Endothelial cell of umbilical vein (primary cell): ENCODE results near the gene DMAP1. TPM values are rescaled to one million over a fixed set of nuclear protein-coding genes. Genes with fewer than 3 reads are reported as not detected.

Experiments used
- BruUV-seq: library from RNA; stranded (reverse); fragments of 400-500 nt; replicated peaks from 2 replicates; lab custom pipeline; 2021; lab: Mats Ljungman, UMichigan
- CTCF ChIA-PET: fragments of 300-600, 350-600 bp; sonication (Branson Sonifier 250); formaldehyde crosslinking; loops from one replicate; lab custom pipeline; 2021; ENCODE audit warnings: antibody characterized with exemption, inconsistent platforms; lab: Charles Lee
- POLR2A ChIA-PET: fragments of 300-600, 350-600 bp; sonication (Branson Sonifier 250); formaldehyde crosslinking; loops from one replicate; lab custom pipeline; 2021; ENCODE audit warnings: antibody characterized with exemption, inconsistent platforms; lab: Charles Lee
- DNase-seq: peaks from one replicate; pipeline ENCODE4 v3.0.0-alpha.2; 2011; ENCODE audit warnings: low read depth, low spot score
- FAIRE-seq: peaks from 2 replicates; lab custom pipeline; 2011; peaks lifted over from hg19 to GRCh38; lab: Jason Lieb, UNC
- H2AFZ ChIP-seq: 2 replicates; pipeline ENCODE4 v1.6.0; 2012; ENCODE audit warnings: low read depth, low read length, control low read depth, inconsistent platforms
- H3K27ac ChIP-seq: 2 replicates; pipeline ENCODE4 v1.5.1; 2011; ENCODE audit warnings: low read depth, mild to moderate bottlenecking, control low read depth, low read length, moderate library complexity; ENCODE audit not compliant: insufficient read depth
- H3K27me3 ChIP-seq, 2 experiments: 2 replicates each; pipeline versions ENCODE4 v1.6.0 to v1.6.1; 2011; ENCODE audit warnings: low read length in 2 of 2, mixed read lengths in 1 of 2; ENCODE audit not compliant: control insufficient read depth in 2 of 2, insufficient read depth in 2 of 2
- H3K36me3 ChIP-seq, 2 experiments: 2 replicates in 1 of 2; 3 replicates in 1 of 2; pipeline ENCODE4 v1.5.1; 2011; ENCODE audit warnings: low read length in 2 of 2, mild to moderate bottlenecking in 1 of 2, moderate library complexity in 1 of 2; ENCODE audit not compliant: control insufficient read depth in 2 of 2, insufficient read depth in 2 of 2; ENCODE audit errors: extremely low read depth in 1 of 2
- H3K4me1 ChIP-seq: 3 replicates; pipeline ENCODE4 v1.5.1; 2011; ENCODE audit warnings: mild to moderate bottlenecking, low read length; ENCODE audit not compliant: control insufficient read depth, insufficient read depth; ENCODE audit errors: extremely low read depth
- H3K4me2 ChIP-seq: 2 replicates; pipeline ENCODE4 v1.6.1; 2011; ENCODE audit warnings: low read length, control low read depth, mixed read lengths; ENCODE audit not compliant: insufficient read depth
- H3K4me3 ChIP-seq, 3 experiments: fragments of 200-600 bp in 1 of 3; sonication (generic), shearing (Covaris generic) in 1 of 3; replicated peaks in 1 of 3; 2 replicates each; pipeline ENCODE4 v1.5.1; 2011 to 2016; ENCODE audit warnings: control low read depth in 3 of 3, low read length in 3 of 3, mild to moderate bottlenecking in 2 of 3, inconsistent platforms in 1 of 3, low read depth in 1 of 3, moderate library complexity in 1 of 3; ENCODE audit not compliant: insufficient read depth in 1 of 3
- H3K79me2 ChIP-seq: 2 replicates; pipeline ENCODE4 v1.6.0; 2012; ENCODE audit warnings: low read length, inconsistent platforms; ENCODE audit not compliant: control insufficient read depth, insufficient read depth
- H3K9ac ChIP-seq: replicated peaks from 2 replicates; pipeline ENCODE3; 2011; ENCODE audit warnings: low read length, control low read depth; ENCODE audit not compliant: insufficient read depth; ENCODE audit errors: extremely low read depth
- H3K9me1 ChIP-seq: replicated peaks from 3 replicates; pipeline ENCODE4 v1.6.0; 2011; ENCODE audit warnings: mild to moderate bottlenecking, low read length; ENCODE audit not compliant: control insufficient read depth, insufficient read depth; ENCODE audit errors: extremely low read depth
- H3K9me3 ChIP-seq: replicated peaks from 2 replicates; pipeline ENCODE4 v1.5.1; 2012; ENCODE audit warnings: low read length, inconsistent platforms; ENCODE audit not compliant: control insufficient read depth, insufficient read depth
- H4K20me1 ChIP-seq: replicated peaks from 2 replicates; pipeline ENCODE3; 2011; ENCODE audit warnings: mild to moderate bottlenecking, low read length; ENCODE audit not compliant: control insufficient read depth, insufficient read depth; ENCODE audit errors: extremely low read depth
- EZH2 ChIP-seq: IDR thresholded peaks from 2 replicates; pipeline ENCODE4 v1.6.1; 2012; ENCODE audit warnings: borderline replicate concordance, low read depth, mild to moderate bottlenecking, moderate library complexity, low read length, inconsistent platforms; ENCODE audit not compliant: severe bottlenecking
- JUN ChIP-seq: IDR thresholded peaks from 2 replicates; pipeline ENCODE4 v1.6.1; 2011; ENCODE audit warnings: borderline replicate concordance, low read depth; ENCODE audit not compliant: insufficient read length, insufficient read depth
- MYC ChIP-seq: IDR thresholded peaks from one replicate; pipeline ENCODE4 v1.6.1; 2011; ENCODE audit warnings: mild to moderate bottlenecking, low read depth, low read length
- POLR2A ChIP-seq: IDR thresholded peaks from 2 replicates; pipeline ENCODE4 v1.6.1; 2012; ENCODE audit warnings: low read depth, mild to moderate bottlenecking, control low read depth, low read length
- POLR2AphosphoS5 ChIP-seq: IDR thresholded peaks from 2 replicates; pipeline ENCODE4 v1.6.1; 2012; ENCODE audit warnings: low read depth, mild to moderate bottlenecking, control low read depth, low read length, moderate library complexity; ENCODE audit not compliant: insufficient read depth
- dilution Hi-C: fragments of 300-500 bp; cut with MboI; formaldehyde crosslinking; loops from one replicate; pipeline ENCODE4 v1.15.0; 2019; ENCODE audit warnings: low sequenced_read_pairs; ENCODE audit not compliant: extremely low pct_ligation_motif_present
- intact Hi-C: fragments of 100-400 bp; cut with micrococcal nuclease; formaldehyde crosslinking; loops from one replicate; pipeline ENCODE4 v1.10.0; 2022
- polyA plus RNA-seq, 4 experiments: library from polyadenylated mRNA; depleted of rRNA in 3 of 4; stranded (reverse) in 3 of 4; unstranded in 1 of 4; fragments of >200 nt; gene quantifications; 2 replicates each; pipeline versions ENCODE4 v1.2.1 to v1.2.3, GENCODE V29; 2011 to 2012; ENCODE audit warnings: missing spikeins in 1 of 4
- total RNA-seq: library from RNA; stranded (reverse); gene quantifications from 2 replicates; pipeline ENCODE4 v1.2.3, GENCODE V29; 2021
- TF ChIP-seq, protein P1 (sequence below), 2 donors: IDR thresholded peaks; 1 replicate in 1 of 2; 2 replicates in 1 of 2; pipeline ENCODE4 v1.5.1; 2011; ENCODE audit warnings: low read length in 2 of 2, mild to moderate bottlenecking in 2 of 2, moderate library complexity in 2 of 2, control low read depth in 1 of 2, inconsistent platforms in 1 of 2, low read depth in 1 of 2; ENCODE audit not compliant: insufficient read depth in 1 of 2; ENCODE audit errors: extremely low read depth in 1 of 2

DMAP1 gene
- total and polyA plus RNA-seq, 2 donors (not counting 3 experiments of a cell fraction or from before 2014, with no cell fraction given), result 42.9 to 63.2 TPM

DNA sequence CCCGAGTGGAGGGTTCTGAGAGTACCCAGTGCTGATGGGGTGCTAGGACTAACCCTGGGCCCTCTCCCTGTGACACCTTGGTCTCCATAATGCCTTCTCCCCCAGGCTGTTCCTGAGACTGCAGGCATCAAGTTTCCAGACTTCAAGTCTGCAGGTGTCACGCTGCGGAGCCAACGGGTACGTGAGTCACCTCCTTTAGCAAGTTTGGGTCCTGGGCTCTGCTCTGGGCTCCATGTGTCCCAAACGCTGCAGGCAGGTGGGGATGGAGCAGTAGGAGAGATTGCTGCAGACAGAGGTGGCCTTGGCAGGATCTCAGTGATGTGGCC, 6.0 kb downstream of the DMAP1 start:
- Histone ChIP-seq H4K20me1 (no peaks in the 10 kb centered on the region), H3K36me3 (peaks cover 4 to 39% of the 10 kb centered on the region in 2 experiments), H3K9ac (no peak overlapping the region), H3K9me1 (no peaks in the 10 kb centered on the region), H3K9me3 (no peaks in the 10 kb centered on the region), H2AFZ (no peak overlapping the region), H3K4me1 (peaks cover 1% of the 10 kb centered on the region), H3K27me3 (no peaks in the 10 kb centered on the region), H3K4me3 (no peak overlapping the region), H3K79me2 (no peaks in the 10 kb centered on the region), H3K4me2 (no peak overlapping the region), H3K27ac (no peak overlapping the region)
- FAIRE-seq (no peak), DNase-seq (no peak)
- TF ChIP-seq POLR2AphosphoS5 (no peak), POLR2A (no peak), MYC (no peak), JUN (no peak), EZH2 (no peak)
- TF ChIP-seq, protein P1, sequence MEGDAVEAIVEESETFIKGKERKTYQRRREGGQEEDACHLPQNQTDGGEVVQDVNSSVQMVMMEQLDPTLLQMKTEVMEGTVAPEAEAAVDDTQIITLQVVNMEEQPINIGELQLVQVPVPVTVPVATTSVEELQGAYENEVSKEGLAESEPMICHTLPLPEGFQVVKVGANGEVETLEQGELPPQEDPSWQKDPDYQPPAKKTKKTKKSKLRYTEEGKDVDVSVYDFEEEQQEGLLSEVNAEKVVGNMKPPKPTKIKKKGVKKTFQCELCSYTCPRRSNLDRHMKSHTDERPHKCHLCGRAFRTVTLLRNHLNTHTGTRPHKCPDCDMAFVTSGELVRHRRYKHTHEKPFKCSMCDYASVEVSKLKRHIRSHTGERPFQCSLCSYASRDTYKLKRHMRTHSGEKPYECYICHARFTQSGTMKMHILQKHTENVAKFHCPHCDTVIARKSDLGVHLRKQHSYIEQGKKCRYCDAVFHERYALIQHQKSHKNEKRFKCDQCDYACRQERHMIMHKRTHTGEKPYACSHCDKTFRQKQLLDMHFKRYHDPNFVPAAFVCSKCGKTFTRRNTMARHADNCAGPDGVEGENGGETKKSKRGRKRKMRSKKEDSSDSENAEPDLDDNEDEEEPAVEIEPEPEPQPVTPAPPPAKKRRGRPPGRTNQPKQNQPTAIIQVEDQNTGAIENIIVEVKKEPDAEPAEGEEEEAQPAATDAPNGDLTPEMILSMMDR (IDR thresholded peaks at IDR 0.05; ENCODE audit: extremely low read depth in 1 of 2, insufficient read depth in 1 of 2, low read depth in 1 of 2, low read length in 2 of 2), result no peak
- CTCF ChIA-PET, result interaction anchor here (1.1 to 2.8 kb wide), 6 partner anchors 8 to 374 kb away, joined by 3 to 39 read pairs (median 15); no protein-coding TSS in a partner anchor
- intact Hi-C loops, result loop anchor here (10.0 kb wide), 1 partner anchor 214 kb away; no protein-coding TSS in a partner anchor
- POLR2A ChIA-PET, result no interaction called here
- no TSS peak for BruUV-seq
- dilution Hi-C loops, result no loop called here
